CD4-positive, alpha-beta T cell treated with Interferon gamma for 1 hour (primary cell): ENCODE measurements around the gene LSM5.

Experiments
- DNase-seq: peaks from one replicate; pipeline ENCODE4 v3.0.0-alpha.2; 2020

Gene LSM5

GRCh38 chr7:32458025-32458424 is 32.2 kb downstream of the LSM5 start:
- no peak for DNase-seq

GRCh38 chr7:32453341-32454011 is 36.7 kb downstream of the LSM5 start:
- DNase-seq, result no peak

- no peak for DNase-seq
These were observed 43.0 kb downstream of the LSM5 start for GRCh38 chr7:32447218-32447617.

GRCh38 chr7:32436146-32436928 is 53.8 kb downstream of the LSM5 start:
- DNase-seq, result no peak
